ENCODE results near the gene PSMD13. TPM values are rescaled to one million over a fixed set of nuclear protein-coding genes. Genes with fewer than 3 reads are reported as not detected.
"Not testable (repeated sequence)": the region's sequence is repeated elsewhere in the genome, so short reads cannot be mapped to it uniquely, and the experiment has no call there.

PSMD13 gene
- total and polyA plus RNA-seq, 2 of the 4 experiments (the other 2 are of a cell fraction), result 177 to 217 TPM

- dilution Hi-C loops (cut with HindIII; ENCODE audit: low sequenced_read_pairs, unreplicated experiment); H3K9me1 ChIP-seq (ENCODE audit: insufficient read depth, low read length); DNase-seq; CTCF ChIA-PET; H3K27me3 ChIP-seq (ENCODE audit: control insufficient read depth, insufficient read depth, low read length); H3K4me1 ChIP-seq (ENCODE audit: control insufficient read depth, insufficient read depth, low read length); in situ Hi-C loops (cut with MboI; ENCODE audit: low sequenced_read_pairs); H3K36me3 ChIP-seq (ENCODE audit: control insufficient read depth, insufficient read depth, low read length); H4K8ac ChIP-seq (ENCODE audit: low read depth in 2 of 2, low read length in 2 of 2); ATAC-seq (ENCODE audit: low read depth); H3K56ac ChIP-seq (ENCODE audit: extremely low read depth, insufficient read depth, low read length); H2BK5ac ChIP-seq (ENCODE audit: low read depth, low read length, poor library complexity, severe bottlenecking); H3K9ac ChIP-seq (ENCODE audit: low read depth, low read length); H3K4ac ChIP-seq (ENCODE audit: low read depth, low read length); H3K4me3 ChIP-seq (ENCODE audit: insufficient read depth, low read depth, low read length); H4K5ac ChIP-seq (ENCODE audit: low read depth, low read length); H2AFZ ChIP-seq (replicated peaks; ENCODE audit: low read length, poor library complexity); H4K91ac ChIP-seq (ENCODE audit: insufficient read depth, low read depth, low read length); H3K18ac ChIP-seq (ENCODE audit: low read depth, low read length); H3K9me3 ChIP-seq (ENCODE audit: control insufficient read depth, insufficient read depth, low read length); H3K27ac ChIP-seq (ENCODE audit: insufficient read depth, low read length); H2AK5ac ChIP-seq (ENCODE audit: low read depth, low read length); intact Hi-C loops (cut with micrococcal nuclease); H3K14ac ChIP-seq (replicated peaks; ENCODE audit: low read depth, low read length); H2BK15ac ChIP-seq (ENCODE audit: low read depth, low read length); H2AK9ac ChIP-seq (replicated peaks; ENCODE audit: low read depth, low read length, poor library complexity); H3K23ac ChIP-seq (ENCODE audit: low read depth, low read length); H2BK120ac ChIP-seq (ENCODE audit: low read depth, low read length); H2BK20ac ChIP-seq (ENCODE audit: low read depth, low read length): not testable (repeated sequence)
- H3K79me1 ChIP-seq (ENCODE audit: low read depth in 1 of 2, low read length in 2 of 2), result peaks cover 19 to 52% of the 10 kb centered on the region in 2 experiments
- POLR2A ChIA-PET (ENCODE audit: unreplicated experiment), result interaction anchor here (0.7 kb wide), 1 partner anchor 10 kb away, joined by 3 read pairs; no protein-coding TSS in a partner anchor
- peaks cover 11% of the 10 kb centered on the region for H4K20me1 ChIP-seq (ENCODE audit: insufficient read depth, low read length)
- 65% methylated on average over 4 of the region's 7 CpGs; no CpG with 5 or more reads in 1 of the 2 experiments for WGBS, 2 experiments (ENCODE audit: extremely low coverage in 2 of 2, insufficient read length in 1 of 2)
- TSS peak; percentile 9 for BruUV-seq (replicated peaks)
- peak overlapping the region; percentile 97; the same call in 1 of the 2 replicates for H3K4me2 ChIP-seq (ENCODE audit: low read depth, low read length)
Observed at GRCh38 chr11:238346-238745, 1.6 kb downstream of the PSMD13 start.
